Measurements from ENCODE around the gene RAB11A. TPM values are rescaled to one million over a fixed set of nuclear protein-coding genes. Genes with fewer than 3 reads are reported as not detected.

Gene RAB11A
- polyA plus RNA-seq, 1 of the 3 experiments (the other 2 are of a cell fraction), result 352 TPM

DNA sequence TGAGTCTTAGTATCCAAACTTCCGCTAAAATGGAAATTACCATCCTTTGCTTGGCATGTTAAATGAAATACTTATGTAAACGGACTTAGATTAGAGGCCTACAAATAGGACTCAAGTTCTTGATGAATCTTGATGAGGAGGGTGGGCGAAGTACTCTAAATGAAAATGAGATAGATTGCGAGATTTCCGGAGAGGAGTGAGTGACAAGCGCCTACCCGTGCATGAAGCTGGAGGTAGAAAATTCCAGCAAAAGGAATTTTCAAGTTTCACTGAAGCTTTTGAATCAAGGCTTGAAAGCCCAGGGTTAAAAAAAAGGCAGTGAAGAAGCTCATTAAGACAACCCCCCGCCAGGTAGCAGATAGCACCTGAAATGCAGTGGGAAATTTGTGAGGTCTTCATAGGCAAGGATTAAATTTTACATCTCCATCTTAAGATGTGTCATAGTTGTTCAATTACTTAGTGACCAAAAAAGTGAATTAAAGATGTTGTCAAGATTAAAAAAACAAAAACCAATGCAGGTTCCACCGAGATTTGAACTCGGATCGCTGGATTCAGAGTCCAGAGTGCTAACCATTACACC is 655 bp upstream of the RAB11A start:
- Histone ChIP-seq H3K9me2 (no peaks in the 10 kb centered on the region), H3F3A (replicated peaks; ENCODE audit: insufficient read depth) (peaks cover 12% of the 10 kb centered on the region), H3K36me3 (replicated peaks in 1 of 2; ENCODE audit: control insufficient read depth in 1 of 2, insufficient read depth in 2 of 2, low read length in 1 of 2) (no peaks in the 10 kb centered on the region), H4K20me1 (ENCODE audit: insufficient read depth) (peaks cover 20% of the 10 kb centered on the region), H3K4me2 (peak overlapping the region; percentile 97; the same call in 1 of the 2 replicates), H3K4me1 (ENCODE audit: control insufficient read depth in 1 of 2, insufficient read depth in 2 of 2, low read depth in 1 of 2, low read length in 1 of 2) (peaks cover 0 to 5% of the 10 kb centered on the region in 2 experiments; a peak in 2 of 4 replicates), H3K79me2 (ENCODE audit: insufficient read depth) (peaks cover 43% of the 10 kb centered on the region), H3K9me3 (no peaks in the 10 kb centered on the region), H2AFZ (ENCODE audit: low read depth) (no peak overlapping the region), H3K4me3 (ENCODE audit: low read depth in 2 of 2, low read length in 1 of 2) (peak overlapping the region; percentile 80 to 97), H3K27ac (ENCODE audit: low read depth in 2 of 2, low read length in 1 of 2) (peak overlapping the region in 1 of 2 experiments; percentile 91; a peak in 3 of 4 replicates), H3K27me3 (ENCODE audit: insufficient read depth) (no peaks in the 10 kb centered on the region), H3K9ac (peak overlapping the region; percentile 95)
- peak; percentile 5 for DNase-seq
- 57% methylated on average over 11 of the region's 11 CpGs for WGBS (ENCODE audit: low lambda C conversion rate)
- TF ChIP-seq NRF1 (IDR thresholded peaks at IDR 0.05; ENCODE audit: low read depth, low read length) (no peak), RCOR1 (IDR thresholded peaks at IDR 0.05; ENCODE audit: low read length) (0 out of 2 replicates have a peak, but pooled peaks have one; percentile 19), MXI1 (IDR thresholded peaks at IDR 0.05; ENCODE audit: low read depth, low read length) (no peak), FOSL2 (IDR thresholded peaks at IDR 0.05; ENCODE audit: borderline replicate concordance, low read depth) (peak; percentile 51; the same call in 1 of the 2 replicates), RAD21 (IDR thresholded peaks at IDR 0.05; ENCODE audit: low read length) (no peak), SIN3A (IDR thresholded peaks at IDR 0.05; ENCODE audit: borderline replicate concordance, low read depth, low read length) (no peak), EP300 (IDR thresholded peaks at IDR 0.05; ENCODE audit: borderline replicate concordance in 1 of 2, low read depth in 1 of 2, low read length in 1 of 2) (peak in 1 of 2 experiments; percentile 36; a peak in 1 of 4 replicates), FOXJ3 (CRISPR knock-in tag; IDR thresholded peaks at IDR 0.05) (no peak)
- TF ChIP-seq, protein P1, sequence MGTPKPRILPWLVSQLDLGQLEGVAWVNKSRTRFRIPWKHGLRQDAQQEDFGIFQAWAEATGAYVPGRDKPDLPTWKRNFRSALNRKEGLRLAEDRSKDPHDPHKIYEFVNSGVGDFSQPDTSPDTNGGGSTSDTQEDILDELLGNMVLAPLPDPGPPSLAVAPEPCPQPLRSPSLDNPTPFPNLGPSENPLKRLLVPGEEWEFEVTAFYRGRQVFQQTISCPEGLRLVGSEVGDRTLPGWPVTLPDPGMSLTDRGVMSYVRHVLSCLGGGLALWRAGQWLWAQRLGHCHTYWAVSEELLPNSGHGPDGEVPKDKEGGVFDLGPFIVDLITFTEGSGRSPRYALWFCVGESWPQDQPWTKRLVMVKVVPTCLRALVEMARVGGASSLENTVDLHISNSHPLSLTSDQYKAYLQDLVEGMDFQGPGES (IDR thresholded peaks at IDR 0.05; ENCODE audit: low read depth, low read length), result no peak
- ChIA-PET POLR2A (interaction anchor here (1.0 to 2.4 kb wide), 5 partner anchors 68 to 841 kb away, joined by 3 to 15 read pairs (median 3); partner anchors contain the start of genes DENND4A and INTS14), CTCF (interaction anchor here (1.2 to 5.0 kb wide), 11 partner anchors 11 to 258 kb away, joined by 3 to 23 read pairs (median 5); no protein-coding TSS in a partner anchor)

DNA sequence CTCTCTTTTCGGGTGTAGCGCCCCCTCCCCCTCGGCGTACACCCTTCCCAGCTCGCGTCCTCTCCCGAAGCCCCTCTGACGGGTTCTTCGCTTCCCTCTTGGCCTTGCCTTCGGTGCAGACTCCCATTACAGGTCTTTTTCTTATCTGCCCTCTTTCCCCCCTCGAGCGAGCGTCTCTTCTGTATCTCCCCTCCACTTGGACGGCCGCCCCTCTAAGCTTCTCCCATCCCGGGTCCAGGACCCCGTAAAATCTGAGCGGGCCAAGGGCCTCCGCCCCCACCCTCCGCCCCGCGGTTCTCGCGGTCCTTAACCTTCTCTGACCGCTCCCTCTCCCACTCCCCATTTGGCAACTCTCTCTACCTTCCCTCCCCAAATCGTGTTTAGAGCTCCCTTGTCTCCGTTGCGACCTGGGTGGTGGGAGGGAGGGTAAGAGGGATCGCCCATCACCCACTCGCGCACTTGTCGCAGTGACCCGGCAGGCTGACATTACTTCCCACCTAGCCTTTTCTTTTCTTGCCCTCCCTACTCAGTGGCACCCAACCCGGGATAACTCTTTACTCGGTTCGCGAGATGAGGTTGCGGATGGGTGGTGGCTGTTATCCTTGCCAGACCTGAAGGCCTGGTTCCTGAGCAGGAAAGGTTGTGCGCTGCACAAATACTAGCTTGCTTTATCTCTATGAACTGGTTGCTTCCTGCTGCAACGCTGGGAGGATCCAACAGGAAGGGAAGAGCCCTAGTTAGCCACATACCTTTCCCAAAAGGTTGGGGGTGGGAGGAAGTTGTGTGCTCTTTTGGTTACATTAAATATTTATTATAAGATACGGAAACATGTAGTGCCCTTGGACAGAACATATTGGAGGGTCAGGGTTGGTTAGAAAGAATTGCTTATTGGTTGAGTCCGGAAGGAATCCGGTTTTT is 922 bp downstream of the RAB11A start:
- Histone ChIP-seq H3K79me2 (ENCODE audit: insufficient read depth) (peaks cover 59% of the 10 kb centered on the region), H2AFZ (ENCODE audit: low read depth) (peak overlapping the region; percentile 76), H3K4me3 (ENCODE audit: low read depth in 2 of 2, low read length in 1 of 2) (peak overlapping the region; percentile 80 to 97), H3K9me3 (no peaks in the 10 kb centered on the region), H3K9me2 (no peaks in the 10 kb centered on the region), H3K4me1 (ENCODE audit: control insufficient read depth in 1 of 2, insufficient read depth in 2 of 2, low read depth in 1 of 2, low read length in 1 of 2) (peaks cover 0 to 5% of the 10 kb centered on the region in 2 experiments; a peak in 2 of 4 replicates), H4K20me1 (ENCODE audit: insufficient read depth) (peaks cover 33% of the 10 kb centered on the region), H3K36me3 (replicated peaks in 1 of 2; ENCODE audit: control insufficient read depth in 1 of 2, insufficient read depth in 2 of 2, low read length in 1 of 2) (peaks cover 3 to 5% of the 10 kb centered on the region in 2 experiments), H3F3A (replicated peaks; ENCODE audit: insufficient read depth) (peaks cover 13% of the 10 kb centered on the region), H3K27me3 (ENCODE audit: insufficient read depth) (no peaks in the 10 kb centered on the region), H3K9ac (peak overlapping the region; percentile 95), H3K4me2 (peak overlapping the region; percentile 97), H3K27ac (ENCODE audit: low read depth in 2 of 2, low read length in 1 of 2) (peak overlapping the region; percentile 91 to 93)
- peak; percentile 59 for DNase-seq
- TF ChIP-seq, protein P2, sequence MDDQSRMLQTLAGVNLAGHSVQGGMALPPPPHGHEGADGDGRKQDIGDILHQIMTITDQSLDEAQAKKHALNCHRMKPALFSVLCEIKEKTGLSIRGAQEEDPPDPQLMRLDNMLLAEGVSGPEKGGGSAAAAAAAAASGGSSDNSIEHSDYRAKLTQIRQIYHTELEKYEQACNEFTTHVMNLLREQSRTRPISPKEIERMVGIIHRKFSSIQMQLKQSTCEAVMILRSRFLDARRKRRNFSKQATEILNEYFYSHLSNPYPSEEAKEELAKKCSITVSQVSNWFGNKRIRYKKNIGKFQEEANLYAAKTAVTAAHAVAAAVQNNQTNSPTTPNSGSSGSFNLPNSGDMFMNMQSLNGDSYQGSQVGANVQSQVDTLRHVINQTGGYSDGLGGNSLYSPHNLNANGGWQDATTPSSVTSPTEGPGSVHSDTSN (IDR thresholded peaks at IDR 0.05), result no peak
- TF ChIP-seq, protein P1 (IDR thresholded peaks at IDR 0.05; ENCODE audit: low read depth, low read length), result no peak
- TF ChIP-seq GABPA (IDR thresholded peaks at IDR 0.05; ENCODE audit: low read depth), result peak; percentile 24; the same call in 1 of the 2 replicates
- no peak for TF ChIP-seq YY1 (IDR thresholded peaks at IDR 0.05; ENCODE audit: low read depth)
- TF ChIP-seq POLR2AphosphoS5 (IDR thresholded peaks at IDR 0.05; ENCODE audit: low read depth, low read length), result 0 out of 2 replicates have a peak, but pooled peaks have one; percentile 8
- TF ChIP-seq GATA2 (CRISPR knock-in tag; IDR thresholded peaks at IDR 0.05), result peak; percentile 31; the same call in 1 of the 2 replicates
- ChIA-PET POLR2A (interaction anchor here (0.6 to 2.4 kb wide), 14 partner anchors 11 to 839 kb away, joined by 3 to 15 read pairs (median 3); partner anchors contain the start of genes DENND4A and INTS14), CTCF (interaction anchor here (0.6 to 5.0 kb wide), 20 partner anchors 10 to 1696 kb away, joined by 3 to 23 read pairs (median 3); partner anchors contain the start of gene SNAPC5)
- under 1% methylated on average over 43 of the region's 43 CpGs for WGBS (ENCODE audit: low lambda C conversion rate)
